IPS-20b (cell line): ENCODE data around the gene RELL2.

Experiments used
- H3K27ac ChIP-seq: one replicate; pipeline ENCODE4 v1.5.1; 2013; ENCODE audit warnings: low read length
- H3K27me3 ChIP-seq: 2 replicates; pipeline ENCODE4 v1.6.1; 2013; ENCODE audit warnings: mild to moderate bottlenecking, low read length, inconsistent platforms; ENCODE audit not compliant: insufficient read depth
- H3K36me3 ChIP-seq: 2 replicates; pipeline ENCODE4 v1.6.1; 2013; ENCODE audit warnings: low read depth, mild to moderate bottlenecking, inconsistent platforms, low read length, moderate library complexity; ENCODE audit not compliant: insufficient read depth
- H3K4me1 ChIP-seq: 2 replicates; pipeline ENCODE4 v1.6.1; 2013; ENCODE audit warnings: mild to moderate bottlenecking, control low read depth, inconsistent platforms, low read length, moderate library complexity; ENCODE audit not compliant: insufficient read depth
- H3K4me3 ChIP-seq: 2 replicates; pipeline ENCODE4 v1.5.1; 2013; ENCODE audit warnings: mild to moderate bottlenecking, low read length, inconsistent platforms
- H3K9ac ChIP-seq: 2 replicates; pipeline ENCODE4 v1.6.1; 2013; ENCODE audit warnings: low read depth, mild to moderate bottlenecking, inconsistent platforms, low read length, moderate library complexity
- H3K9me3 ChIP-seq: 2 replicates; pipeline ENCODE4 v1.6.1; 2013; ENCODE audit warnings: mild to moderate bottlenecking, low read depth, low read length, inconsistent platforms; ENCODE audit not compliant: insufficient read depth

The RELL2 gene

GRCh38 chr5:141685591-141685990 lies 48.8 kb downstream of the RELL2 start:
- Histone ChIP-seq H3K4me1 (peaks cover 25% of the 10 kb centered on the region), H3K9me3 (no peaks in the 10 kb centered on the region), H3K9ac (no peak overlapping the region), H3K4me3 (no peak overlapping the region), H3K36me3 (no peaks in the 10 kb centered on the region), H3K27ac (no peak overlapping the region), H3K27me3 (0 out of 2 replicates have a peak, but pooled peaks cover 3% of the 10 kb centered on the region)

GRCh38 chr5:141686648-141687416 lies 50.0 kb downstream of the RELL2 start:
- Histone ChIP-seq H3K9ac (no peak overlapping the region), H3K27ac (no peak overlapping the region), H3K4me3 (no peak overlapping the region), H3K36me3 (no peaks in the 10 kb centered on the region), H3K4me1 (peaks cover 17% of the 10 kb centered on the region), H3K9me3 (no peaks in the 10 kb centered on the region), H3K27me3 (peaks cover 15% of the 10 kb centered on the region; the same call in 1 of the 2 replicates)
